NCI-H146 treated with DMSO at 0.1 percent for 48 hours (cell line): ENCODE results near the gene SLC17A3.

Experiments used
- DNase-seq: peaks from one replicate; lab custom pipeline; 2025; ENCODE audit not compliant: unreplicated experiment; lab: John Stamatoyannopoulos, UW

SLC17A3 gene, protein sequence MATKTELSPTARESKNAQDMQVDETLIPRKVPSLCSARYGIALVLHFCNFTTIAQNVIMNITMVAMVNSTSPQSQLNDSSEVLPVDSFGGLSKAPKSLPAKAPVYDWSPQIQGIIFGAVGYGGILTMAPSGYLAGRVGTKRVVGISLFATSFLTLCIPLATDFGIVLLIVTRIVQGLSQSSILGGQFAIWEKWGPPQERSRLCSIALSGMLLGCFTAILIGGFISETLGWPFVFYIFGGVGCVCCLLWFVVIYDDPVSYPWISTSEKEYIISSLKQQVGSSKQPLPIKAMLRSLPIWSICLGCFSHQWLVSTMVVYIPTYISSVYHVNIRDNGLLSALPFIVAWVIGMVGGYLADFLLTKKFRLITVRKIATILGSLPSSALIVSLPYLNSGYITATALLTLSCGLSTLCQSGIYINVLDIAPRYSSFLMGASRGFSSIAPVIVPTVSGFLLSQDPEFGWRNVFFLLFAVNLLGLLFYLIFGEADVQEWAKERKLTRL

DNA sequence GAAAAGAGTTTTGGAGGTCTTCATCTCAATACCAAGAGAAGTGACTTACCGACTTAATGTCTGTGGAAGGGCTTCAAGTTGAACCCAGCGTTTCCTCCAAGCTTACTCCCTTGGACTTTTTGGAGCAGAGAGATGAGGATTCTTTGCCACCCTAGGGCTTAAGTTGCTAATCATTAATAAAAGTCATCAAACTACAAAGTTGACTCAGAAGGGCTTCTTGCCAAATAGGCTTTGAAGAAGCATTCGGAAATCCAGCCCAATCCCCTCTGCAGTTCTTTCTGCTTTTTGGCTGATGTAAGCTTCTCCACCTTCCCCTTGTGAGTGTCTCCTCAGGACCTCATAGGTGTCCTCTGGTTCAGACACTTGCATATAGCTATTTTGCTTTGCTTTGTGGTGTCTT lies at the start of gene SLC17A3:
Gene SLC17A3 (minus strand): TSS at position 126 of the 400 bp plus-strand sequence. CDS start 5,856 bp downstream, outside the sequence.
- DNase-seq: no peak

DNA sequence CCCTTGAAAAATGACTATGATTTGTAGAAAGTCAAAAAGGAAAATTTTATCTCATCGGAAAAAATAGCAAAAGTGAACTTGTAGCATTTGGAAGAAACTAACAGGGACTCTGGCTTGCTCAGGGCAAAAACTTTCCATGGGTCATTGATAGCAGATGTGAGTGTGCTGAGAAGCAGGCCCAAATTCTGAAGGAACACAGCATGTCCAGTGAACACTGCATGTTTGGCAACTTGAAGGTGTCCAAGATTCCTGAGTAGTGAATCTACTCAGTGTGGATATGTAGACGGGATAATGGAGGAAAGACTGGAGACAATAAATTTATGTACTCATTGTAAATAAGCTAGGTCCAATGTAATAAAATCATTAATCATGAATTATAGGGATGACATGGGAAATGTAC lies 48.3 kb upstream of the SLC17A3 start:
- DNase-seq: no peak

DNA sequence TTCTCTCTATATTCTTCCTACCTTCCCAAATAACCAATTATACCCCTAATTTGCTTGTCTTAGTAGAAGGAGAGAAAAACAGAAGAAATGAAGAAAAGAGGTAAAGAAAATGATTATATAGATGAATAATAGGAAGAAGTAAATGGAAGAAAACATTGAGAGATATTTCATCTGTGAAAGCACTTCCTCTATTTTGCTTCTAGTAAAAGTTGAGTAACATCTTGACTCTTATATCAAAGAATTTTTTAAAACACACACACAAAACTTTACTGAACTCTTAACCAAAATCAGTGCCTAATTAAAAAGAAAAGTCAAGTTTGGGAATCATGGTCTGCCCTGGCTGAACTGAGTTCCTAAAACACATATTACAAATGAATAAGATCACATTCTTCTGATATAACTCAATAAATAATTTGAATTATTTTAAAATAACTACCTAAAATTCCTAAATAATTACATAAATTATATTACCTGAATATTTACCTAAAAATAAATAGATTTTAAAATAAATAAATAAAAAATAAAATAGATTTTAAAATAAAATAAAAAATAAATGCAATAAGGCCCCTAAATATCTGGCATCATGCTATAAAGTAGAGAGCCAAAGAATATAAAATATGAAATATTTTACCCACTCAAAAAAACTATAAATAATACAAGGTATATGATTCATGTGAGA lies 47.6 kb upstream of the SLC17A3 start:
- DNase-seq: no peak

DNA sequence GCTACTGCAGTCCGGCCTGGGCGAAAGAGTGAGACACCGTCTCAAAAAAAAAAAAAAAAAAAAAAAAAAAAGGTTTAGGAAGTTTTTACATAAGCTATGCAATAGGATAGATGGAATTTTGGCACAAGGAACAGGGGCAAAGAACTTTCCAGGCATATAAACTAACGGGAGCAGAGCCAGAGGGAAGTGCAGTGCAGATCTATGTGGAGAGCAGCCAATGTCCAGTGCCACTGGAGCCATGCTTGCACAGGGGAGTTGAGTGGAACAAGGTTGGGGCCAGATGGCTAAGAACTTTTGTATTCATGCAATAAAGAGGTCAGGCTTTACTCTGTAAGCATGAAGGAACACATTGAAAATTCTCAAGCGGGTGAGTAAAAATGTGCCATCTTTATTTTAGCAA lies 45.6 kb upstream of the SLC17A3 start:
- no peak for DNase-seq

DNA sequence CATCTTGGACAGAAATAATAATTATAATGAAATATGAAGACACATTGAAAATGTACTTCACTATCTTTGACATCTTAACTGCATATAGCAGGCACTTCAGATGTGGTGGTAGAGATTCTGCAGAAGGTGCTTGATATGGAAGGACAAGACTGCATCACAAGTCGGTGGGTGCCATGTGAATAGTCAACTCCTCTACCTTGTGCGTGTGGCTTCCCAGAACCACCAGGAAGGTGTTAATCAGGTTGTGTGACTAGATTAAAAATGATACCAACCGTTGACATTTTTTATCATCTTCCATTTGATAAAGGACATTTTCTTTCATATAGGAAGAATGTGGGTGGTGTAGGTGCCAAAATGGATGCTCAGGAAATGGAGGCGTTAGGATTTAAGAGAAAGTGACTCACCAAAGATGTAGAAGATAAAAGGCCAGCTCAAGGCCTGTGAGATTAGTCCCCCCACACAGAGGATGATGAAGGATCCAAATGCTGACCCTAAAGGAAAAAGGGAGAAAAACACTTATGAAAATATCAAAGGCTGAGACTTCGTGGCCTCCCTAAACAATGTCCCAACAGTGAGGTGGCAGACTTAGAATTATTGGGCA lies 44.1 kb upstream of the SLC17A3 start:
- no peak for DNase-seq

DNA sequence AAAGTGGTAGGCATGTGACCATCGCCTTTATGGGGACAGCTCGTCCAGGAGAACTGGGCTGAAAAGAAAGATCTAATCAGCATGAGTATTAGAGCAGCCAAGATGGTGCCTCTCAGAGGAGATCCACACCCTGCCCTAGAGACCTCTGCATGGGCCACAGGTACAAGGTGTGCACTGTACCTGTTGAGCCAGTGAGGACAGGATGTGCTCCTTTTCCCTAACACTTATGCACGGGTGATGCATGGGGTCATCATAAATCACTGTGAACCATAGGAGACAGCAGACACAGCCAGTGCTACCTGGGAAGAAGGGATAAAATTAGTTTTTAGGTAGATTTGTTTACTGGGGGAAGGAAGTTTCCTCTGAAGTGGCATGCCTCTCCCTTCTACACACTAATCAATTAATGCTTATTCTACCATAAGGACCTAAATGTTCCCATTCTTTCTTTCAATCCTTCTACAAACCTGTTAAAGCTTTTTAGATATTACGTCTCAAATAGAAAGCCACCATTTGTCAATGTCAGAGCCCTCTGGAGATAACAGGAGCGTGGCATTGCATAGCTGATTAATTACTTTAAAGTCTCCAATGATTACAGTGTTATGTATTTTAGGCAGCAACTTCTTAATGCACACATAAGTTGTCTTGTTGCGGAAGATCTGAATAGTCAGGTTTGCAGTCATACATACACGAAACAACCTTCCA lies 42.9 kb upstream of the SLC17A3 start:
- DNase-seq: no peak

DNA sequence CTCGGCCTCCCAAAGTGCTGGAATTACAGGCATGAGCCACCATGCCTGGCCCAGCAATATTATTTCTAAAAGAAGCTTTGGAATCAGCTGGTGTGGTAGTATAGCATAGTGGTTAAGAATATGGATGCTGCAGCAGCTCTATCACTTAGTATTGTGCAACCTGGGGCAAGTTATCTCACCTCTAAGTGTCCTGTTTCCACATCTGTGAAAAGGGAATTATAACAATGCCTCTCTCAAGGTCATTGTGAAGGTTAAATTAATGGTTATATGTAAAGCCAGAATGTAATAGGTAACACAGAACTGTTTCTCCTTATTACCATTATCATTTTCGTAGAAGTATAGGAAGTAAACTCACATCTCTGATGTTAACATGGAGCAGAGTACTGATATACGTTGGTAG lies 42.3 kb upstream of the SLC17A3 start:
- DNase-seq: no peak

DNA sequence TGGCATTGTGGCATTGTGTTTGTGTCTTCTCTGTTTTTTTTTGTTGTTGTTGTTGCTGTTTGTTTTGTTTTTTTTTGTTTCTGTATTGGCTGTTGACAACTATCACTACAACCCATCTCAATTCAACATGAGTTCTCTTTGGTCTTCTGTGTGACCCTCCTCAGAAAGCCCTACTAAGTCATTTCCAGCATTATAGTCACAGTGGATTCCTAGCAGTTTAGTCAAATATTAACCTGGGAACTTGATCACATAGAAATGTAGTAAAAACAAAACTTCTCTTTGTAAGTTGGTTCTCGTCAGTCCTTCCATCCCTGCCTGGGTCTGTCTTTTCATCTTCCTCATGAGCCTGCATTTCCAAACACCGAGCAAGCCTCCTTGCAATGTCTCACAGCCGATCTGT lies 39.7 kb upstream of the SLC17A3 start:
- DNase-seq: no peak

DNA sequence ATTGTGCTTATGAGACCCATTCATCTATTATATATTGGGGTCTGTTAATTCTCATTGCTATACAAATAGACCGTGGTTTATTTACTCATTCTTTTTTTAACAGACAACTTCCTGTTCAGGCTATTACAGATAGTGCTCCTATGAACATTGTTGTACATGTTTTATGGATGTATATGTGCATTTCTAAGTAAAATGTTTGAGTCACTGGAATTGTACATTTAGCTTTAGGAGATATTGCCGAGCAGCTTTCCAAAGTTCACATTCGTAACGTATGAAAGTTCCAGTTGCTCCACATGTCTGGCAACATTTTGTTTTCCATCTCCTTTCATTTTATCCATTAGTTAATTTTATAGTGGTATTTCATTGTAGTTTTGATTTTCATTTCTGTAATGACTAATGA lies 37.3 kb upstream of the SLC17A3 start:
- no peak for DNase-seq

DNA sequence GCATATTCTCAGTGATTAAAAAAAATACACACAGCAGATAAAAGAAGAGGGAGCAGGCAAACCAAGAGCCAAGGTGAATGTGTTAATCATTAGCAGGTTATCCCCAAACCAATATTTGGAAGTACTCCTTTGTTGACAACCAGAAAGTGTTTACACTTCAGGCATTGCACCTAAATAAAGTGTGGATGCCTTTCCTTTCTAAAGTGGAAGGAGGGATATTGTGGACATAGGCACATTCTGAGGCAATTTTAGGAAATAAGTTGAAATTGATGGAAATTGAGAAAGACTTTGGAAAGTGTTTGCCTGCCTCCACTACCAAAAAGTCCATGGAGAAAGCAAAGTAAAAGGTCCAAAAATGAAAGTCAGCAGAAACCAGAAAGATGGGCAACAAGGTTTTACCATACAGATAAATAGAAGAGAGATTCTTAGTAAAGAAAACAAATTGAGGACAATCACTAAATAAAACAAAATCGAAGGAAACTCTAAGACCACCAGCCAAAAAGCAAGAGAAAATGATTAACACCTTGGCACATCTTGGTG lies 33.5 kb upstream of the SLC17A3 start:
- no peak for DNase-seq

DNA sequence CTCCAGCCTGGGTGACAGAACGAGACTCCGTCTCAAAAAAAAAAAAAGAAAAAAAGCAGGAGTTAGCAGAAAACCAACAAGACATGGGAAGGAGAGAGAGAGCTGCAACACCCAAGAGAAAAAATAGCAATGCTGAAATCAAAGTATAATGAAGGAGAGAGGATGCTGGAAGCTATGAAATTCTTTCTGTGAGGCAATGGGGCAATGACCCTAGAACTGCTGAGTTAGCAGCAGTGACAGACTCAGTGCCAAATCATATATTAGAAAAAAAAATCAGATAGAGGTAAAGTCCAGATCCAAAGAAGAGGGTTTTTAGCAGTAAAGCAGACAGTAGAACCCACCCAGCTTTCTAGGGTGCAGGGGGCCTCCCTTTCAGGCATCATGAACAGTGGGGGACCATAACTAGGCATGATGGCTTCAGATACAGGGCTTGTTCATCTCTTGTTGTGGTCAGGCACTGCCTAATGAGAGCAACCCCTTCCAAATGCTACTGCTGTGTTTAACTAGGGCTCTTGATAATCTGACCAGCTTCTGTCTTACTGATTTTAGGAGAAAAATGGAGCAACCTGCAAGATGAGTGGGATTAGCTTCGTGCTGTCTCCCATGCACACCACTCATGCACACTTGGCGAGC lies 29.5 kb upstream of the SLC17A3 start:
- DNase-seq: no peak

DNA sequence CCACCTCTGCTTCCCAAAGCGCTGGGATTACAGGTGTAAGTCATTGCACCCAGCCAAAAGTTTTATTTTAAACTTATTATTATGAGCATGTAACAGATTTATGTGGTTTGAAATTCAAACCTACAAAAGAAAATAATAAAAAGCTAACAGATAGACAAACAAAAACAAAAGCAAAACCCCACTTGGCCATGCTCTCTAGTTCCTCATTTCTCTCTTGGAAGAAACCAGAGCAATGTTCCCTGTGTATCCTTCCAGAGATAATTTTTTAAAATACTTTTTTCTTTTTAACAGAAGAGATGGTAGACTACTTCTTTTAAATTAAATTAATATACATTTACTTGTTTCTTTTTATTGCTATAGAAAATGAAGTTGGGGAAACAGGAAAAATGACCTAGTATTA lies 28.0 kb upstream of the SLC17A3 start:
- no peak for DNase-seq

DNA sequence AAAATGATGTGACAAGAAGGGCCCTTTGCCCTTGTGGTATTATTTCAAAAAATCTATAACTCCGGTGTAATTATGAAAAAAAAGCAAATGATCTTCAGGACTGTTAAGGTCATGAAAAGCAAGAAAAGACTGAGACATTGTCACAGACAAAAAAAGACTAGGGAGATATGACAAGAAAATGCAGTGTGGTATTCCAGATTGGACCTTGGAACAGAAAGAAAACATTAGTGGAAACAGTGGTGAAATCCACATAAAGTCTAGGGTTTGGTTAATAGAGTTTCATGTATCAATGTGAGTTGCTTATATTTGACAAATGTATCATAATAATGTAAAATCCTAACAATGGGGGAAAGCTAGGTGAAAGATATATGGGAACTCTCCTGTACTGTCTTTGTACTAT lies 26.8 kb upstream of the SLC17A3 start:
- DNase-seq: no peak

DNA sequence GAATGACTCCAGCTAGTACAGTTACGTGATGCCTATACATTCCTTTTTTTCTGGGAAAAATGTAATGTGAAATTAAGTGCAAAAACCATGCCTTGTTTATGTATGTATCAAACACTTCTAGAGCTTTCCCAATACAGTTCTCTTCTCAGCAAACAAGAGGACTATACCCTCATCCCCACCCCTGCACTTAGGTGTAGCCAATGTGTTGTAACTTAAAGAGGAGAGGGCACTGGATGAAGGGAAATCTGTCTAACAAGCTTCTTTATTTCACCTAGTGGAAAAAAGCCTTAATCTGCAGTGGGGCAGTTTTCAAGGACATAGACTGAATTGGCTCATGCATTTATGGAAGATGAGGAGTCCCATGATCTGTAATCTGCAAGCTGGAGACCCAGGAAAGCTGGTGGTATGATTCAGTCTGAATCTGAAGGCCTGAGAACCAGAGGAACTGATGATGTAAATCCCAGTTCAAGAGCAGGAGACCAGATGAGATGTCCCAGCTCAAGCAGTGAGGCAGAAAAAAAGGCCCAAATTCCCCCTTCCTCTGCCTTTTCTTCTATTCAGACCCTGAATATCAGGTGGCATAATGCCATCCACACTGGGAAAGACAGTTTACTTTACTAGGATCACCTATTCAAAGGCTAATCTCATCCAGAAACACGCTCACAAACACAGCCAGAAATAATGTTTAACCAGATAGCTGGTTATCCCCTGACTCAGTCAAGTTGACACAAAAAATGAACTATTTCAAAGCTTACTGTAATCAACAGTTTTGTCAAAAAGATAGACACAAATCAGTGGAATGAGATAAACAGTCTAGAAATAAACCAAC lies 25.8 kb upstream of the SLC17A3 start:
- no peak for DNase-seq

DNA sequence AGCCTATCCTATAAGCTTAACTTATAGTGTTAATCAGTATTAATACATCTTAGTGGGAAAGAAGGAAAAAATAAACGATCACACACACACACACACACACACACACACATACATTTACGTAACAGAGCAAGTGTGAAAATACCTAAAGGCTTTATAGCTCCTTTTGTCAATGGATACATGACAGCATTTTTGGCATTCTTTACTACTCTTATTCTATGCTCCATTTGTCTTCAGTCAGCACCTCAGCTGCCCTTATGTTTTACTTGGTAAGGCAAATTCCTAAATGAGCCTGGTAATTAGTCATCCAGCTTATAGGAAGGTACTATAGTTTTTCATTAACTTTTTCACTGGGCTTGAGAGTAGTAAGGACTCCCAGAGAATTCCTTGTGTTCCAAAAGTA lies 25.1 kb upstream of the SLC17A3 start:
- DNase-seq: no peak

DNA sequence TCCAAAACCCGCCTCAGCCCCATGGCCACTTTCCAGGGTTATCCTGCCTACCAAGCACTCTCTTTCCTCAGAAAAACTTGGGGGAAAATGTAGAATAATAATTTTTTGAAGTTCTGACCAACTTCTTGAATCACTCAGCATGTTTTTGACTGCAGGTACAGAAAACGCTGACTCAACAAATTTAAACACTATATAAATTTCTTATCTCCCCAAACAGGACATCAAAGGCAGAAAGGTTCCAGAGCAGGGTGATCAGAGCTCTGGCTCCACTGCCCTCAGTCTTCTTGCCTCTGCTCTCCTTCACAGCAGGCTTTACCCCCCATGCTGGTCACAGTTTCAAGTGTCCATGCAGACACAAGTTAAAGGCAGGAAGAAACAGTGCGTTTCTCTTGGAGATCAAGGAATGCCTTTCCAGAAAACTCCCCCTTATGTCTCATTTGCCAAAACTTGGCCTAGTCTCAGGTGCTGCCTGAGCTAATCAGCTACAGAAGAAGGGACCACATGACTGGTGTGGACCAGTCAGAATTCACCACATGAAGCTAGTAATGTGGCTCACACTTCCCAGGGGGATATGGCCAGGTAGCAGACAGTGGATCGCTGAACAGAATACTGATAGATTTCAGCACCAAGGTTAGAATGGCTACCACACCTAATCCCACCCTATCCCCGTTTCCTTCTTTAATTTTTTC lies 24.4 kb upstream of the SLC17A3 start:
- no peak for DNase-seq

DNA sequence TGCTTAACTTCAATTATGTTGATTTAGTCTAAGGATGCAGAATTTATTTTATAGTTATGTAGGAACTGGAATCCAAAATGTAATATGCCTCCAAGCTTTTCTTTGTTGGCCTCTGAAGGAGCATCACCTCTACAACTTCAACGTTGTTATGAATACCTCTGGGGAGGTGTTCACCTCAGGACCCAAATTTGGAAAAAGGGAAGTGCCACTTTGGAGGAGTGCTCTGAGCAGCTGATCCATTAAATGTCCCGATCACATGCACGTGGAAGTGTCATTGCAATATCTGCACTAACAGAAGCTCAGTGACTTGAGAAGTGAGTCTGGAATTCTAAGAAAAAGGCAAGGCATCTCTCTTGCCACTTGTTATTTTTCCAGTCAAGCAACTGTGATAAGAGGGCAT lies 22.2 kb upstream of the SLC17A3 start:
- DNase-seq: no peak

DNA sequence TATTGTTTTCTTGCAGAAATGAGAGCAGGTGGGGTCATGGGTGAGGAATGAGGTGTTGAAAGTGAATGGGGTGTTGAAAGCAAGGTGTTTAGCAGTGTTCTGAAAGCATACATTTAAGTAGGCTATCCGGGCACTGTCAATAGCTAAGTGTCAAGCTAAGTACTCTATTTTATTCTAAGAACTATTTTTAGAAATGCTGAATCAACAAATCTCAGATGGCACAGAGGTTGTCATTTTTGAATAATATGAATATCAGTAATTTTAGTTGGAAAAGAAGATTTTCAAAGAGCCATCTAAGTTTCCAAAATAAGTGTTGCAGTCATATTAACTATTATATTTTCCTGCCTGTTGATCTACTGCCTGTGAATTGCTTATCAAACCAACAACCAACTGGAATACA lies 21.7 kb upstream of the SLC17A3 start:
- no peak for DNase-seq

DNA sequence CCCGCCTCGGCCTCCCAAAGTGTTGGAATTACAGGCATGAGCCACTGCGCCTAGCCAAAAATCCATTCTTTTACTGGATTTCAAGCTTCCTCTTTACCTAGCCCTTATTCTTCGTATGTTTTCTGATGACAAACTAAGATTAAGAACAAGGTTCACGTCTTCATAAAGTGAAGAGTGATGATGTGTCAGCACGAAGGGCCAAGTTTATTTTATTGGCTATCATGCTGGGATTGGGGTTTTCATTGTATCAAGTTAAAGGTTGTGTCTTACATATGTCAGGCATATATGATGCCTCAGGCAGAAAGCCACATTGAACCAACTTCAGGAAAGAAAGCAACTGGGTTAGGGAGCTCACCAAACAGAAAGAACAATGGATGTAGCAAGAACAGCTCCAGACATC lies 19.7 kb upstream of the SLC17A3 start:
- no peak for DNase-seq
